GM10266 (cell line): ENCODE measurements around the gene TMEM145.

Source experiments
- DNase-seq: peaks from one replicate; pipeline ENCODE4 v3.0.0; 2012; ENCODE audit errors: extremely low spot score
- TF ChIP-seq, protein P1 (sequence below): IDR thresholded peaks from 2 replicates; pipeline ENCODE4 v1.5.1; 2012; ENCODE audit warnings: mild to moderate bottlenecking, low read depth; ENCODE audit not compliant: control insufficient read depth, insufficient read depth; ENCODE audit errors: missing control alignments

TMEM145 gene

DNA sequence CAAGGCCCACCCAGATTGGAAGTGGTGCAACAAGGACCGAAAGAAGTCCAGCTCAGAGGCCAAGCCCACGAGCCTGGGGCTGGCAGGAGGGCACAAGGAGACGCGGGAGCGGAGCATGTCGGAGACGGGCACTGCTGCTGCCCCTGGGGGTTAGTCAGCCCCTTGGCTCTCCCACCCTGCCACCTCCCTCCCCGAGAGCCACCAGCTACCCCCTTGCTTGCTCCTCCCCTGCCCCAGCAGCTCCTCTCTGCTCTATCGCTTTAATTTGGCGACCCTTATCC, 25.3 kb upstream of the TMEM145 start:
- no peak for DNase-seq
- TF ChIP-seq, protein P1, sequence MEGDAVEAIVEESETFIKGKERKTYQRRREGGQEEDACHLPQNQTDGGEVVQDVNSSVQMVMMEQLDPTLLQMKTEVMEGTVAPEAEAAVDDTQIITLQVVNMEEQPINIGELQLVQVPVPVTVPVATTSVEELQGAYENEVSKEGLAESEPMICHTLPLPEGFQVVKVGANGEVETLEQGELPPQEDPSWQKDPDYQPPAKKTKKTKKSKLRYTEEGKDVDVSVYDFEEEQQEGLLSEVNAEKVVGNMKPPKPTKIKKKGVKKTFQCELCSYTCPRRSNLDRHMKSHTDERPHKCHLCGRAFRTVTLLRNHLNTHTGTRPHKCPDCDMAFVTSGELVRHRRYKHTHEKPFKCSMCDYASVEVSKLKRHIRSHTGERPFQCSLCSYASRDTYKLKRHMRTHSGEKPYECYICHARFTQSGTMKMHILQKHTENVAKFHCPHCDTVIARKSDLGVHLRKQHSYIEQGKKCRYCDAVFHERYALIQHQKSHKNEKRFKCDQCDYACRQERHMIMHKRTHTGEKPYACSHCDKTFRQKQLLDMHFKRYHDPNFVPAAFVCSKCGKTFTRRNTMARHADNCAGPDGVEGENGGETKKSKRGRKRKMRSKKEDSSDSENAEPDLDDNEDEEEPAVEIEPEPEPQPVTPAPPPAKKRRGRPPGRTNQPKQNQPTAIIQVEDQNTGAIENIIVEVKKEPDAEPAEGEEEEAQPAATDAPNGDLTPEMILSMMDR = no peak

- DNase-seq = no peak
- TF ChIP-seq, protein P1 = no peak
These were observed 24.7 kb upstream of the TMEM145 start for GRCh38 chr19:42288387-42288786.

DNA sequence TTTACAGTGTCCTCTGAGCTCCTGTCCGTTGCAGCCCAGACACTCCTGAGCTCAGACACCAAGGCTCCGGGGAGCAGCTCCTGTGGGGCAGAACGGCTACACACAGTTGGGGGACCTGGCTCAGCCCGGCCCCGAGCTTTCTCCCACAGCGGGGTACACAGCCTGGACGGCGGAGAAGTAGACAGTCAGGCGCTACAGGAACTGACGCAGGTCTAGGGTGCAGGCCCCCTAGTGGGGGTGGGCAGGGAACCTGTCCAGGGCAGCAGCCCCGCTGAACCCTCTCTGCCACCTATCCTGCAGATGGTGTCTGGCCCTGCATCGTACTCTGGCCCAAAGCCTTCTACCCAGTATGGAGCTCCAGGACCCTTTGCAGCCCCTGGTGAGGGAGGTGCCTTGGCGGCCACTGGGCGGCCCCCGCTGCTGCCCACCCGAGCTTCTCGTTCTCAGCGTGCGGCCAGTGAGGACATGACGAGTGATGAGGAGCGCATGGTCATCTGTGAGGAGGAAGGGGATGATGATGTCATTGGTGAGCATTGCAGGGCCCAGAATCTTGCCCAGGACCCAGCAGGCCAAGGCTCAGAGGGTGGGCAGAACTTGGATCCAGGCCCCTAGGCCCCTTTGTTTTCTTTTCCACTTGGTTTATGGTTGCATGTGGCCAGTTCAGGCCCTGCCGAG, 24.1 kb upstream of the TMEM145 start:
- TF ChIP-seq, protein P1 = no peak
- no peak for DNase-seq

- no peak for DNase-seq
- TF ChIP-seq, protein P1 = no peak
These were observed 23.5 kb upstream of the TMEM145 start for GRCh38 chr19:42289556-42290041.

DNA sequence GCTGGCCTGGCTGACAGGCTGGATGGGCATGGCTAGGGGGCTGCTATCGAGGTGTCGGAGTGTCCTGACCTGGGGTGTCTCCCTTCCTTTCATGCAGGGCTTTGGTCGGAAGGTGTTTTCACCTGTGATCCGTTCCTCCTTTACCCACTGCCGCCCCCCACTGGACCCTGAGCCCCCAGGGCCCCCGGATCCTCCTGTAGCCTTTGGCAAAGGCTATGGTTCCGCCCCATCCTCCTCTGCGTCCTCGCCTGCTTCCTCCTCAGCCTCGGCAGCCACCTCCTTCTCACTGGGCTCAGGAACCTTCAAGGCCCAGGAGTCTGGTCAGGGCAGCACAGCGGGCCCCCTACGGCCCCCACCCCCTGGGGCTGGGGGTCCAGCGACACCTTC, 23.0 kb upstream of the TMEM145 start:
- no peak for DNase-seq
- TF ChIP-seq, protein P1 = no peak

GRCh38 chr19:42290523-42291434, 22.3 kb upstream of the TMEM145 start:
- no peak for DNase-seq
- TF ChIP-seq, protein P1 = peak; percentile 44

DNA sequence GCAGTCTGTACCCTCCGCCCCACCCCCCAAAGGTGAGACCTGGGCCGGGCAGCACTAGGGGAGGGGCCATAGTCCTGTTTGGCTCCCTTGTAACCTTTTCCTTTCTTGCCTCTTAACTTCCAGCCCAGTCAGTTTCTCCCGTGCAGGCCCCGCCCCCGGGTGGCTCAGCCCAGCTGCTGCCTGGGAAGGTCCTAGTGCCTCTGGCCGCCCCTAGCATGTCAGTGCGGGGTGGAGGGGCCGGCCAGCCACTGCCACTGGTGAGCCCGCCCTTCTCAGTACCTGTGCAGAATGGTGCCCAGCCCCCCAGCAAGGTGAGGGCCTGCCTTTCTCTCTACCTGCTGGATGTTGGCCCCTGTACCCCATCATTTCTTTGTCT, 21.7 kb upstream of the TMEM145 start:
- no peak for DNase-seq
- TF ChIP-seq, protein P1 = no peak
